ENCODE results near the gene ABI3.

The ABI3 gene

DNA sequence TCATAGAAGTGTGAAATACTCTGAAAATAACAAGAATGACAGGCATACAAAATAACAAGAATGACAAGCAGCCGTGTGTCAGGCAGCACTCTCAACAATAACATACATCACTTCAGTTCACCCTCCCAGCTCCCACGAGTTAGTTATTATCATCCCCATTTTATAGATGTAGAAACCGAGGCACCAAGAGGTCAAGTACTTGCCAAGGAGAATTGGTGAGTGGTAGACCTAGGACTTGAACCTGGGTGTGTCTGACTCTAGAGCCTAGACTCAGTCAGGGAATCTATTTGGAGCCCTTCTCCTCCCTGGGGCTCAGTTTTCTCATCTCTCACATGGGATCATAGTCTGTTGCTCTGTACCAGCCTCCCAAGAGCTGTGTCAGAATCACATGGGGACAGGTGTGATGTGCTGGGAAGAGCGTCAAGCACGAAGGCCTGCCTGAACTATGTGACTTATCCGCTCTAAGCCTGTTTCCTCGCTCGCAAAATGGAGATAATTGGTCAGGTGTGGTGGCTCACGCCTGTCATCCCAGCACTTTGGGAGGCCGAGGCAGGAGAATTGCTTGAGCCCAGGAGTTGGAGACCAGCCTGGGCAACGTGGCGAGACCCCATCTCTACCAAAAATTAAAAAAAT lies 39.5 kb downstream of the ABI3 start:
- intact Hi-C loops (cut with DNase I; ENCODE audit: low total_unique reads): no loop called here
- TF ChIP-seq, protein P1, sequence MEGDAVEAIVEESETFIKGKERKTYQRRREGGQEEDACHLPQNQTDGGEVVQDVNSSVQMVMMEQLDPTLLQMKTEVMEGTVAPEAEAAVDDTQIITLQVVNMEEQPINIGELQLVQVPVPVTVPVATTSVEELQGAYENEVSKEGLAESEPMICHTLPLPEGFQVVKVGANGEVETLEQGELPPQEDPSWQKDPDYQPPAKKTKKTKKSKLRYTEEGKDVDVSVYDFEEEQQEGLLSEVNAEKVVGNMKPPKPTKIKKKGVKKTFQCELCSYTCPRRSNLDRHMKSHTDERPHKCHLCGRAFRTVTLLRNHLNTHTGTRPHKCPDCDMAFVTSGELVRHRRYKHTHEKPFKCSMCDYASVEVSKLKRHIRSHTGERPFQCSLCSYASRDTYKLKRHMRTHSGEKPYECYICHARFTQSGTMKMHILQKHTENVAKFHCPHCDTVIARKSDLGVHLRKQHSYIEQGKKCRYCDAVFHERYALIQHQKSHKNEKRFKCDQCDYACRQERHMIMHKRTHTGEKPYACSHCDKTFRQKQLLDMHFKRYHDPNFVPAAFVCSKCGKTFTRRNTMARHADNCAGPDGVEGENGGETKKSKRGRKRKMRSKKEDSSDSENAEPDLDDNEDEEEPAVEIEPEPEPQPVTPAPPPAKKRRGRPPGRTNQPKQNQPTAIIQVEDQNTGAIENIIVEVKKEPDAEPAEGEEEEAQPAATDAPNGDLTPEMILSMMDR (IDR thresholded peaks at IDR 0.05): no peak
- peaks cover 0 to 31% of the 10 kb centered on the region in 2 donors for H3K27me3 ChIP-seq
- no peak overlapping the region for H3K4me3 ChIP-seq
- no peak for DNase-seq
- H3K36me3 ChIP-seq: no peaks in the 10 kb centered on the region
- peaks cover 0 to 7% (median 4%) of the 10 kb centered on the region in 4 donors for H3K4me1 ChIP-seq
- H3K27ac ChIP-seq: no peak overlapping the region
- no peaks in the 10 kb centered on the region for H3K9me3 ChIP-seq

DNA sequence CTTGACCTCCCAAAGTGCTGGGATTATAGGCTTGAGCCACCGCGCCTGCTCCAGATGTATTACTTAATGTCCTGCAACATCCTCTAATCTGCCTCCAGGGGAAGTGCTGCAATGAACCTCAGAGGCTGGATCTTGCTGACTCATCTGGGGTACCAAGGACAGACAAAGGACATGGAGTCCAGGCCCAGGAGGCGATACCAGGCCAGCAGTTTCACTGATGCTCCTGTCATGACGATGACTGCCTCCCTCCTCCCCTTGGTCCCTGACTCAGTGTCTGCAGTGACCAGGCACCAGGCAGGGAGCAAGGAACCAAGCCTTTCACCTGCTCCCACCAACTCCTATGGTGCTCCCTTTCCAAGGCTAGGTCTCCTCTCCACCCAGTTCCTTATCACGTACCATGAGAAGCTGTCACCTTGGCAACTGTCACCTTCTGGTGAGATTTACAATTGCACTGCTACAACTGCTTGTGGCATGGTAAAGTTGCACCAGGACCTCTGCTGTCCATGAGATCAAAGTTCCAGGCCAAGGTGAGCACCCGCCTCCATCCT lies 41.7 kb downstream of the ABI3 start:
- no peaks in the 10 kb centered on the region for H3K9me3 ChIP-seq
- DNase-seq: no peak
- H3K4me3 ChIP-seq: no peak overlapping the region
- peaks cover 0 to 23% of the 10 kb centered on the region in 2 donors for H3K27me3 ChIP-seq
- intact Hi-C loops (cut with DNase I; ENCODE audit: low total_unique reads): no loop called here
- TF ChIP-seq, protein P1 (IDR thresholded peaks at IDR 0.05): no peak
- no peaks in the 10 kb centered on the region for H3K36me3 ChIP-seq
- no peak overlapping the region for H3K27ac ChIP-seq
- peaks cover 0 to 7% (median 4%) of the 10 kb centered on the region in 4 donors for H3K4me1 ChIP-seq

DNA sequence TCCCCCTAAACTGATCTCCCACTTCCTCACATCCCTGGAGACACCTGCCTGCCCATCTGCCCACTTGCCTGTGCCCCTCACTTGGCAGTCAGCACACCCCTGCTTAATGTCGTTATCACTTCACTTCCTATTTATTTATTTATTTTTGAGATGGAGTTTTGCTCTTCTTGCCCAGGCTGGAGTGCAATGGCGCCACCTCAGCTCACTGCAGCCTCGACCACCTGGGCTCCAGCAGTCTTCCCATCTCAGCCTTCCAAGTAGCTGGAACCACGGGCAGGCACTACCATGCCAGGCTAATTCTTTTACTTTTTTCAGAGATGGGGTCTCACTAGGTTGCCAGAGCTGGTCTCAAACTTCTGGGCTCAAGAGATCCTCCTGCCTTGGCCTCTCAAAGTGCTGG lies 43.6 kb downstream of the ABI3 start:
- H3K4me3 ChIP-seq: no peak overlapping the region
- H3K9me3 ChIP-seq: no peaks in the 10 kb centered on the region
- H3K27ac ChIP-seq: no peak overlapping the region
- H3K36me3 ChIP-seq: no peaks in the 10 kb centered on the region
- H3K4me1 ChIP-seq: peaks cover 0 to 7% (median 4%) of the 10 kb centered on the region in 4 donors
- intact Hi-C loops (cut with DNase I; ENCODE audit: low total_unique reads): no loop called here
- H3K27me3 ChIP-seq: peaks cover 0 to 9% of the 10 kb centered on the region in 2 donors
- DNase-seq: no peak
- TF ChIP-seq, protein P1 (IDR thresholded peaks at IDR 0.05): no peak

DNA sequence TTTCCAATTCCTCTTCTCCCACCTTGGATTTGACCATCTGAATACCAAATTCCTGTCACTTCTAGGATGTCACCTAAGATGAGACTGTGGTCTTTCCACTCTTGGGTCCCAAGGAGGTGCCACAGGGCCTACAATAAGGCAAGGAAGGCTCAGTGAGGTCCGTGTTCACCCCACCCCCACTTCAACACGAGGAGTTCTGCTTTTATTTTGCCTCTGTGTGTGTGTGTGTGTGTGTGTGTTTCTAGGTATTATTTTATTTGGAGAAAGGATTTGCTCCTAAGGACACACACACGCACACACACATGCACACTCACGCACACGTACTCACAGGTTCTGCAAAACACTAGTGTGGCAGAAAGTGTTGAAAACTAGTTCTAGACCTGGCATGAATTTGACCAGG lies 44.6 kb downstream of the ABI3 start:
- intact Hi-C loops (cut with DNase I; ENCODE audit: low total_unique reads): no loop called here
- Histone ChIP-seq H3K27me3 (peaks cover 0 to 2% of the 10 kb centered on the region in 2 donors), H3K4me1 (no peaks in the 10 kb centered on the region), H3K4me3 (no peak overlapping the region), H3K9me3 (no peaks in the 10 kb centered on the region), H3K36me3 (no peaks in the 10 kb centered on the region), H3K27ac (no peak overlapping the region)
- DNase-seq: no peak
- TF ChIP-seq, protein P1 (IDR thresholded peaks at IDR 0.05): no peak

DNA sequence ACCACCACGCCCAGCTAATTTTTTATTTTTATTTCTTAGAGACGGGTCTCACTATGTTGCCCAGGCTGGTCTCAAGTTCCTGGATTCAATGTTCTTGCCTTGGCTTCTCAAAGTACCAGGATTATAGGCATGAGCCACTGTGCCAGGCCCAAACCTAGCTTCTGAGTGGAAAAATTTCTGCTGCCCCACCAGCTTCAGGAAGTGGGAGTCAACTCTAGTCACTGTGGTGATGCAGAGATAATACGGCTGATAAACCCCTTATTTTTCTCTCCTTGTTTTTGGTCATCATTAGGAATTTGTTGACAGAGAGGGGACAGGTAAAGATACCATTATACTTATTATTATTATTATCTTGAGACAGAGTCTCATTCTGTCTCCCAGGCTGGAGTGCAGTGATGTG lies 47.9 kb downstream of the ABI3 start:
- DNase-seq: no peak
- Histone ChIP-seq H3K27ac (no peak overlapping the region), H3K4me3 (no peak overlapping the region), H3K27me3 (no peaks in the 10 kb centered on the region), H3K4me1 (peaks cover 0 to 9% (median 4%) of the 10 kb centered on the region in 4 donors), H3K9me3 (no peaks in the 10 kb centered on the region), H3K36me3 (no peaks in the 10 kb centered on the region)
- intact Hi-C loops (cut with DNase I; ENCODE audit: low total_unique reads): no loop called here
- TF ChIP-seq, protein P1 (IDR thresholded peaks at IDR 0.05): no peak
